ENCODE data around the gene VSIG10.

DNA sequence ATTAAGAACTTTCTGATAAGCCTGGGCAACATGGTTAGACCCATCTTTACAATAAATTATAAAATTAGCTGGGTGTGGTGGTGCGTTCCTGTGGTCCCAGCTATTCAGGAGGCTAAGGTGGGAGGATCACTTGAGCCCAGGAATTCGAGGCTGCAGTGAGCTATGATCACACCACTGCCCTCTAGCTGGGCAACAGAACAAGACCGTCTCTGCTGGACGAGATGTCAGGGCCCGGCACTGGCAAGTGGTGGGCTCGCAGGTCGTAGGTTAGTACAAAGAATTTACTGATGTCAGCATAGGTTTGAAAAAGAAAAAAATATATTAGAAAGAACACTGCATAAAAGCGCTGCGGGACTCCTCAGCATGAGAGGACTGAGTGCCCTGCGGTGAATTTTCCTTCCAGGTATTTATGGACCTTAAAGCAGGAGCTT, 15.7 kb upstream of the VSIG10 start:
- TF ChIP-seq, protein P1, sequence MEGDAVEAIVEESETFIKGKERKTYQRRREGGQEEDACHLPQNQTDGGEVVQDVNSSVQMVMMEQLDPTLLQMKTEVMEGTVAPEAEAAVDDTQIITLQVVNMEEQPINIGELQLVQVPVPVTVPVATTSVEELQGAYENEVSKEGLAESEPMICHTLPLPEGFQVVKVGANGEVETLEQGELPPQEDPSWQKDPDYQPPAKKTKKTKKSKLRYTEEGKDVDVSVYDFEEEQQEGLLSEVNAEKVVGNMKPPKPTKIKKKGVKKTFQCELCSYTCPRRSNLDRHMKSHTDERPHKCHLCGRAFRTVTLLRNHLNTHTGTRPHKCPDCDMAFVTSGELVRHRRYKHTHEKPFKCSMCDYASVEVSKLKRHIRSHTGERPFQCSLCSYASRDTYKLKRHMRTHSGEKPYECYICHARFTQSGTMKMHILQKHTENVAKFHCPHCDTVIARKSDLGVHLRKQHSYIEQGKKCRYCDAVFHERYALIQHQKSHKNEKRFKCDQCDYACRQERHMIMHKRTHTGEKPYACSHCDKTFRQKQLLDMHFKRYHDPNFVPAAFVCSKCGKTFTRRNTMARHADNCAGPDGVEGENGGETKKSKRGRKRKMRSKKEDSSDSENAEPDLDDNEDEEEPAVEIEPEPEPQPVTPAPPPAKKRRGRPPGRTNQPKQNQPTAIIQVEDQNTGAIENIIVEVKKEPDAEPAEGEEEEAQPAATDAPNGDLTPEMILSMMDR (IDR thresholded peaks at IDR 0.05) = no peak
- no peak for TF ChIP-seq POLR2A (IDR thresholded peaks at IDR 0.05)

All from breast epithelium (tissue), 3 donors.